Stimulated activated CD8-positive, alpha-beta memory T cell treated with anti-CD3 and anti-CD28 coated beads, Interleukin-4, amount 100 ng/mL, for 1 hour (primary cell): Measurements from ENCODE around the gene LDHAL6A.
"Not testable (repeated sequence)": the region's sequence is repeated elsewhere in the genome, so short reads cannot be mapped to it uniquely, and the experiment has no call there.

ENCODE experiments used
- DNase-seq, 2 donors: peaks; one replicate each; pipeline ENCODE4 v3.0.0-alpha.2; 2020; ENCODE audit warnings: low read depth in 2 of 2, low spot score in 1 of 2

Gene LDHAL6A

DNA sequence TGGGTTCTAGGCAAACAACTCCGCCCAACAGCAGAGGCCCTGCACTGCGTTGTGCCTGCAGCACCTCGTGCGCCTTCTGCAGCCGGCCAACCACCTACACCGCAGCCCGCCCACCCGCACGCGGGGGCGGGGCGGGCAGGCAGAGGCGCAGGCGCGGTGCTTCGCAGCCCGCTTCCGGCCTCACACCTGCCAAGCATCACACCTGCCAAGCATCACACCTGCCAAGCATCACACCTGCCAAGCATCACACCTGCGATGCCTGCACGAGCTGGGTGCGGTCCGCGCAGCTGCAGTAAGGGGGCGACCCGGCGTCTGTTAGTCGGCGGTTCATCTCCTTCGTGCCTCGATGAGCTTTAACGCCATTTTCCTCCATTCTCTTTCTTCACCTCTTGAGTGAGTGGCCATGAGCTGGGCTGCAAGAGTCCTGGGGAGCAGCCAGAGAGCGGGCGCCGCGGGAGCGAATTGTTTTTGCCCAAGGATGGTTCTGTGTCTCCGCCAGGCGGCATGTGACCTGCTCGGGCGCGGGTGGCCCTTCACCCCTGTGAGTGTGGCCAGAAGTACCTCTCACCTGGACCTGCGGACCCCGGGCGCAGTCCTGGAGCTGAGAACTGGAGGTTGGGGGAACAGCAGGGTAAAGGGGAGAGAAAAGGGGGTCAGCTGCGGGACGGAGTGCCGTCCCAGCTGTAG is at the start of gene LDHAL6A:
LDHAL6A (plus strand) TSS at position 171 of the 687 bp plus-strand sequence. CDS start 825 bp downstream, outside the sequence.
- DNase-seq: no peak

DNA sequence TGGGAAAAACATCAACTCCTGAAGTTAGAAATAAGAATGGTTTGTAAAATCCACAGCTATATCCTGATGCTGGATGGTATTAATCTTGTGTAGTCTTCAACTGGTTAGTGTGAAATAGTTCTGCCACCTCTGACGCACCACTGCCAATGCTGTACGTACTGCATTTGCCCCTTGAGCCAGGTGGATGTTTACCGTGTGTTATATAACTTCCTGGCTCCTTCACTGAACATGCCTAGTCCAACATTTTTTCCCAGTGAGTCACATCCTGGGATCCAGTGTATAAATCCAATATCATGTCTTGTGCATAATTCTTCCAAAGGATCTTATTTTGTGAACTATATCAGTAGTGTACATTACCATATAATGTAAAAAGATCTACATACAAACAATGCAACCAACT is 48.3 kb upstream of the LDHAL6A start:
- not testable (repeated sequence) for DNase-seq

DNA sequence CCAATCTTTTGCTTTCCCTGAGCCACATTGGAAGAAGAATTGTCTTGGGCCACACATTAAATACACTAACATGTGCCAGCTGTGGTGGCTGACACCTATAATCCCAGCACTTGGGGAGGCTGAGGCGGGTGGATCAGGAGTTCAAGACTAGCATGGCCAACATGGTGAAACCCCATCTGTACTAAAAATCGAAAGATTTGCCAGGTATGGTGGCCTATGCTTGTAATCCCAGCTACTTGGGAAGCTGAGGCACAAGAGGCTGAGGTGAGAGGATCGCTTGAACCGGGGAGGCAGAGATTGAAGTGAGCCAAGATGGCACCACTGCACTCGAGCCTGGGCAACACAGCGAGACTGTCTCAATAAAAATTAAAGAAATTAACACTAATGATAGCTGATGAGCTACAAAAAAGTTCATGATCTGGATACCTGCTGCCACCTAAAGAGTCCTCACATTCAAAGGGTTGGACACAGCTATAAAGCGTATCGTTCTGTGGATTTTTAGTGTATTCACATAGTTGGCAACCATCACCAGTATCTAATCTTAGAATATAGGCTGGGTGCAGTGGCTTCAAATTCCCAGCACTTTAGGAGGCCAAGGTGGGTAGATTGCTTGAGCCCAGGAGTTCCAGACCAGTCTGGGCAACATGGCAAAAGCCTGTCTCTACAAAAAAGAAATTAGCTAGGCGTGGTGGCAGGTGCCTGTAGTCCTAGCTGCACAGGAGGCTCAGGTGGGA is 46.9 kb upstream of the LDHAL6A start:
- no peak for DNase-seq

GRCh38 chr11:18416459-18416858 is 39.2 kb upstream of the LDHAL6A start:
- no peak for DNase-seq

DNA sequence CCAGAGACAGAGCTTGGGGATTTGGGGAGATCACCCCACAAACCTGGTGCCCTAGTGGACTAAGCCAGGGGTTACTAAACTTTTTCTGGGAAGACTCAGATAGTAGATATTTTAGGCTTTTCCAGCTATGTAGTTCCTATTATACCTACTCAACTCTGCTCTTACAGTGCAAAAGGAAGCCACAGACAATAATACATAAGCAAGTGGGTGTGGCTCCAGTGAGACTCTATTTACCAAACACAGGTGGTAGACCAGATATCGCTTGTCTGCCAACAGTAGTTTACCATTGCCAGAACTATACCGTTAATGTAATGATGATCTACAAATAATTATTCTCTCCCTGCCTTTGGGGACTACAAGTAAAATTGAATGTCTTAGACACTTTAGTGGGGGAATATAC is 36.6 kb upstream of the LDHAL6A start:
- DNase-seq: no peak

- no peak for DNase-seq
These were observed 35.6 kb upstream of the LDHAL6A start for GRCh38 chr11:18420067-18420466.

DNA sequence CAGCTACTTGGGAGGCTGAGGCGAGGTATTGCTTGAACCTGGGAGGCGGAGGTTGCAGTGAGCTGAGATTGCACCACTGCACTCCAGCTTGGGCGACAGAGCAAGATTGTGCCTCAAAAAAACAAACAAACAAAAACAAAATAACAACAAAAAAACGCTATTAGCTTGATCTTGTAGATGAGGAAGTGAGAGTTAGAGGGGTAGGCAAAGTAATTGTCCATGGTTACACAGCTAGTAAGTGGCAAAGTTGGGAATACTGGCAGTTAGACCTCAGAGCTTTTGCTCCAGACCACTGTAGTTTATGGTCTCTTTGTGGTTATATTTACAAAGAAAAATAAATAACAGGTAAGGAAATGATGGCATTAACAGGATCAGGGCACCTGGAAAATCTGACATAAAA is 28.4 kb upstream of the LDHAL6A start:
- DNase-seq: no peak

GRCh38 chr11:18429332-18429731 is 26.3 kb upstream of the LDHAL6A start:
- no peak for DNase-seq

- DNase-seq: no peak
These were observed 17.0 kb upstream of the LDHAL6A start for GRCh38 chr11:18438691-18439090.

DNA sequence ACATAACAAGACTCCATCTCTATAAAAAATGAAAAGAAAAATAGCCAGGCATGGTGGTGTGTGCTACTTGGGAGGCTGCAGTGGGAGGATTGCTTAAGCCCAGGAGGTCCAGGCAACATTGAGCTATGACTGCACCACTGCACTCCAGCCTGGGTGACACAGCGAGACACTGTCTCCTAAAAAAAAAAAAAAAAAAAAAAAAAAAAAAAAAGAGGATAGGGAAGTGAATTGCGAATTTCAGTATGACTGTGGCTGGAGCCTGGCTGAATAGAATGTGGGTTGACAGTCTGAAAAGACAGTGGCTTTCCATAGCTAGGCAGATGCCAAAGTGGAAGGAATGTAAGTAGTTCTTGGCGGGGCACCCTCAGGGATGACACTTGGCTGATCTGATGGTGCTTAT is 6.4 kb upstream of the LDHAL6A start:
- no peak for DNase-seq

- DNase-seq: no peak
These were observed 2.7 kb upstream of the LDHAL6A start for GRCh38 chr11:18452927-18453326.

- DNase-seq: no peak
These were observed 1.8 kb downstream of the LDHAL6A start for GRCh38 chr11:18457450-18457849.

DNA sequence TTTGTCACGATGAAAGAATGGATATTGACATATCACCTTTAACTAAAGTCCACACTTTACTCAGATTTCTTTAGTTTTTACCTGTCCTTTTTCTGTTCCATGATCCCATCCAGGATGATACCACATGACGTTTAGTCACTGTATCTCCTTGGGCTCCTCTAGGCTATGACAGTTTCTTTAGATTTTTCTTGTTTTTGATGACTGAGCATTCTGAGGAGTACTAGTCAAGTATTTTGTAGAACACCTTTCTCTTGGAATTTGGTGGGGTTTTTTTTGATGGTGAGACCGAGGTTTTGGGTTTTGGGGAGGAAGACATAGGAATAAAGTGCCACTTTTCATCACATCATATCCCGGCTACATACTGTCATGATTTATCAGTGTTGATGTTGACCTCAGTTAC is 4.0 kb downstream of the LDHAL6A start:
- DNase-seq: no peak

DNA sequence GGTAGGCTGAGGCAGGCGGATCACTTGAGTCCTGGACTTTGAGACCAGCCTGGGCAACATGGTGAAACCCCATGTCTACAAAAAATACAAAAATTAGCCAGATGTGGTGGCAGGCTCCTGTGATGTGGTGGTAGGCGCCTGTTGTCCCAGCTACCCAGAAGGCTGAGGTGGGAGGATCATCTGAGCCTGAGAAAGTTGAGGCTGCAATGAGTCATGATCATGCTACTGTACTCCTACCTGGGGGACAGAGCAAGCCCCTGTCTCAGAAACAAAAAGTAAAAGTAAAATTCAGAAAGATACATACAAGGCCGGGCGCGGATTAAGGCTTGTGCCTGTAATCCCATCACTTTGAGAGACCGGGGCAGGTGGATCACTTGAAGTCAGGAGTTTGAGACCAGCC is 6.3 kb downstream of the LDHAL6A start:
- DNase-seq: no peak

DNA sequence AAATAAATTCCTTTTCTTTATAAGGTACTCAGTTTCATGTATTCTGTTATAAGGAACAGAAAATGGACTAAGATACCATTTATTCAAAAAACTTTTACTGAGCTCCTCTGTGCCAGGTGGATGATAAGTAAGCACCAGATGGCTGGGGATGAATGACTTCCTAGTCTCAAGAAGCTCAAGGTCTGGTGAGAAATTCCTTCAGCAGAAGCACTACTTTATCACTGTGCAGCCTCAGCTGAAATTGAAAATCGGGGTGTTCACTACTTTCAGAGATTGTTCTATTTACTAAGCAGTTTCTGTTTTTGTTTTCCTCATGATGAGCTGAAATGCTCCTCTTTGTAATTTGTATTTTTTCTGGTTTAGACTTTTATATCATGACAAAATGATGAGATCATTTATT is 7.8 kb downstream of the LDHAL6A start:
- DNase-seq: no peak

GRCh38 chr11:18466402-18466801 is 10.7 kb downstream of the LDHAL6A start:
- DNase-seq: no peak

GRCh38 chr11:18468059-18468458 is 12.4 kb downstream of the LDHAL6A start:
- DNase-seq: no peak

DNA sequence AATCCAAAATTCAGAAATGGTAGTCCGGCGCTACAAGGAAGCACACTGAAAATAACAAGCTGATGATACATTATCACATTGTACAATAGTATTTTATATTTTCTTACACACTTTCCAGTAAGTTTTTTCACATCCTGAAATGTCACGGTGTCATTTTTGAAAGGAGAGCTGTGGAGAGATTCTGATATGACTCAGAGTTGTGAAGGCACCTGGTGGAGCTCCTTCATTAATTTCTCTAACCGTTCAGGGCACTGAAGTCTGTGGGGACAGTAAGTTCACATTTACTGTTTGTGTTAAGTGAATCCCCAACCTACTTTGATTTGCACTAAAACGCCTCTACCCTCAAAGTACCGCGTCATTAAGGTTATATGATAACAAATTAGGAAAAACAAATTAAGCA is 13.3 kb downstream of the LDHAL6A start:
- no peak for DNase-seq

DNA sequence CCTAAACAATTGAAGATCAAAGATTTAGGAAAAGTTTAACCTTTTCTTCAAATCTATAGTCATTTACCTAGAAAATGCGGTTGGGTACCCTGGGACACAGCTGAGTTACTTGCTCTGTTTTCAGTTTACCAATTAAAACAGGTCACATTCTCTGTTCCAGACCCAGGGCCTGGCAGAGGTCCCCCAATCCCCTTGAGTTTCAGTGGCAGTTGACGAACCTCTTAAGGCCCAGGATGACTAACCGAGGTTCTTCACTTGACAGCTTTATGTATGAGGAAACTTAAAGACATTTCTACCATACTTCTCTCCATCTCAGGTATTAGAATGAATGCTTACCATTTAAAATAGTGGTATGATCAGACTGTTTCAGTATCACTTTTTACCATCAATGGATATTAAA is 16.3 kb downstream of the LDHAL6A start:
- no peak for DNase-seq

DNA sequence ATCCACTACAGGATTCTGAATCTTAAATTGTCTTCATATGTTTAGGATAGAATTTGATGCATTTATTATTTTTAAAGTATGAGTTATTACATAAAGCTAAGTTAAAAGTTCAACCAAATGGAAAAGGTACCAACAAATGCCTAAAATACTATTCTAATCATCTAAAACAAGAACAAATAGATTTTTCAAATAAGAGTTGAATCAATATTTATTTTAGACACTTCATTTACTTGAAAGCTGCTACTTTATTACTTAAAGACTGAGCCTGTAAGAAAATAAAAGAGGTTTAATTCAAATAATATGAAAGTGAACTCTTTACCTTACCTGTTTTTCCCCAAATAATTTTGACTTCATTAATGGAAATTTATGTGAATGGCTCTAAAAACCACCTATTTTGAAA is 16.9 kb downstream of the LDHAL6A start:
- DNase-seq: no peak

DNA sequence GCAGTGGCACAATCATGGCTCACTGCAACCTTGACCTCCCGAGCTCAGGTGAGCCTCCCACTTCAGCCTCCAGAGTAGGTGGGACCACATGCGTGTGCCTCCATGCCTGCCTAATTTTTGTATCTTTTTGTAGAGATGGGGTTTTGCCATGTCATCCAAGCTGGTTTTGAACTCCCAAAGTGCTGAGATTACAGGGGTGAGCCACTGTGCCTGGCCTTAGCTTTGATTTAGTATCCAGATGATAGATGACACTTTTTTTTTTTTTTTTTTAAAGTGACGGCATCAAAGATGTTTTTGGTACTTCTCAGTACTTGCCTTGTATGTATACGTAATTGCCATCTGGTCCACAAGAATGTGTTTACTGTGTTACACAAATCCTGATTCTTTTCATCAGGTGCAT is 23.4 kb downstream of the LDHAL6A start:
- DNase-seq: no peak

DNA sequence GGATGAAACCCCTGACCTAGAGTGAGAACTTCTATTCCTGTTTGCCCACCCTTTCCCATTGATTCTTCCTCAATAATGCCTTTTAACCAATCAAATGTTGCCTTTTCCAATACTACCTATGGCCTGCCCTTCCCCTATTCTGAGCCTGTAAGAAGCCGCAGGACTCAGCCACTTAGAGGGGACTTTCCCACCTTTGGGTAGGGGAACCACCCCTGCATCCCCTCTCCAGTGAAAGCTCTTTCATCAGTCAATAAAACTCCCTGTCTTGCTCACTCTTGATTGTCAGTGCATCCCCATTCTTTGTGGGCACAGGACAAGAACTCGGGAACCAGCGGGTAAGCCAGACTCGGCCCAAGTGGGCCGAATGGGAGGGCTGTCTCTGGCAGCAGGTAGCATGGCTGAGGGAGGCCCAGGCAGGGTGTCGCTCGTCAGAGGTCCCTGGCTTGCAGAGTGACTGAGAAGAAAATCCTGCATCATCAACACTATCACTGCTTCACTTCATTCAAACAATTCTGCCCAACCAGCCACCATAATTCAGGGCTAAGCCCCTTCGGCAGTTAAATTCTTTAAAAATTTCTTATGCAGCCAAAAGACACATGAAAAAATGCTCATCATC is 30.4 kb downstream of the LDHAL6A start:
- no peak for DNase-seq
